Stimulated activated CD8-positive, alpha-beta memory T cell treated with anti-CD3 and anti-CD28 coated beads, Interleukin-2, amount 100 ng/mL, for 48 hours (primary cell): ENCODE data around the gene ADARB2.

Source experiments
- DNase-seq, 2 donors: peaks; one replicate each; pipeline ENCODE4 v3.0.0-alpha.2; 2020; ENCODE audit warnings: low read depth in 2 of 2

ADARB2 gene

GRCh38 chr10:1323951-1324350 is 413.4 kb downstream of the ADARB2 start:
- DNase-seq = no peak

DNA sequence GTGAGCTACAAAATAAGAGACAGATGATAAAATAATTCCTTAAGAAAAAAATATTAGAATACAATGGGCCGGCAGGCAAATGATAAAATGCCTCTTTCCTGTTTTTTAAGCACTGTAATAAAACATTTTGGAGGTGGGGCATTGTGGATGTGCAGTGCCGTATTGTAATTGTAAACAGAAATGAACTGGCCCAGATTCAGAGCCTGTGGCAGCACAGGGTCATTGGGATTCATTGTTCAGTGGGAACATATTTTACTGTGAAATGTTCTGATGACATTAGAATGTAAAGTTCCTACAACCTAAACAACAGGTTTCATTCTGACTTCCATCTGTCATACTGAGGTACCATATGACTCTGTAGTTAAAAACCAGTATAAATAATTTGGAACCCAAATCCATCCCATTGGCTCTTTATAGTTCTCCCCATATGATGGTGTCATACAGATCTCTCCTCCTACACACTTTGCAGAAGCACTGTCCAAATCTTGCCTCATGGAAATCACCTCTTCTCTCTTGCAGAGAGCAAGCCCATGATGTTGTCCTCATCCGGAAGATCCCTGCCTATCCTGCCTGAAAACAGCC is 416.5 kb downstream of the ADARB2 start:
- DNase-seq = no peak

GRCh38 chr10:1316809-1317143 is 420.5 kb downstream of the ADARB2 start:
- no peak for DNase-seq

DNA sequence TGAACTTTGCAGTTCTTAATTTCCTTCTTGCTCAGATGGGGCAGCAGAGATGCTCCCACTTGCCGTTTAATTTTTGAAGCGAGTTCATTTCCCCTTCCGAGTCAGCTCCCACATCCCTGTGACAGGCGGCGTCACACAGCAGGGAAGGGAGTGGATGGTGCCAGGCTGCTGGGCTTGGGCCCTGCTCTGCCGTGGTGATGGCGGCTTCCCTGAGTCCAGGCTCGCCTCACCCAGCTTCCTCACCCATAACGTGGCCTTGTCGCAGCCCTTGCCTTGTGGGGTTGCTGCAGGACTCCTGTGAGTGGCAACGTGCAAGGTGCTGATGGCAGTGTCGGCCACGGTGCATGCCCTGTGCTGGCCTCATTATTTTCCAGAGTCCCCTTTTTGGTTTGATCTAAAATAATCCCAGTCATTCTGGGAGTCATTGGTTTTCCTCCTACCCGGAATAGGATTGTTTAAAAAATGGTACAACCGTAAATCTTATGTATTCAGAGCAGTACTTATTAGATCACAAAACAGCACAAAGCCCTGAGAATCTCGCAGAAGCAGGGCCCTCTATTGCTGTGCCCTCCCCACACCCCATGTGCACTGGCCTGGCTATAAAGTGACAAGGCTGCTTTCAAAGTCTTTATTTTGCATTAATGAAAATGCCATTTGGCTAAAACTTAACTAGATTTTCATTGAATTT is 421.1 kb downstream of the ADARB2 start:
- DNase-seq = no peak

DNA sequence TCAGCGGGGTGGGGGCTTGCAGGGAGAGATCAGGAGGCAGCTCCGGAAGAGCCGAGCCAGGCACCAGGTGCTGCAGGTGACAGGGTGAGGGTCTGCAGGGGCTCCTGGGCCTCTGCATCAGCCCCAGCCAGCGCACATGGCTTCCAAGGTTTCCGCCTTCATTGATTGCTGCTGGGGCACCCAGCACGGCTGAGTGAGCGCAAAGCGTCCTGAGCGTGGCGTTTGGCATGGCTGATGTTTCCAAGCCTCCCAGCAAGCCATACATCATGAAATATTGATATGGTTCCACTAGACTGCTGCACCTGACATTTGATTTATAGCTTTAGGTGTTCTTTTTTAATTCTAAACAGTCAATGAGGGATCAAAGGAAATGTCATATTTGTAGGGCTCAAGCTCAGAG is 422.1 kb downstream of the ADARB2 start:
- no peak for DNase-seq

GRCh38 chr10:1311726-1312125 is 425.6 kb downstream of the ADARB2 start:
- no peak for DNase-seq

DNA sequence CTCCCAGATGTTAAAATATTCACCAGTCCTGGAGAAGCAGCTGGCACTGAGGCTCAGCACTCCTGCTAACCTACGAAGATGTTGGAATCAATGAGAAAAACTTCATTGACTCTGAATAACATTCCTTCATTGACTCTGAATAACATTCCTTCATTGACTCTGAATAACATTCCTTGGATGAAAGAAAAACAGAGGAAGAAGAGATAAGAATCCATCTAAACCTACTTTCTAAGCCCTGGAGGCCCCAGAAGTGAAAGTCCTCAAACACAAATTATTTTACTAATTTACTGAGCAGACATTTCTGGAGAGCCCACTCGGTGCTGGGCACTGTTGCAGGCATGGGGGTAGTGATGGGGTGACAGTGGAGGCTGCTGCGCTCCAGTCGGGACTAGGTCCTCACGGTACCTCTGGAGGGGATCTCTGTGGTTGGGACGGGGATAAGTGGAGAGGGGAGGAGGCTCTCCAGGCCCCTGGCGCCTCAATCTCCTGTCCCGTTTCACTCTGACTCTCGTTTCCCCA is 427.0 kb downstream of the ADARB2 start:
- DNase-seq = no peak

DNA sequence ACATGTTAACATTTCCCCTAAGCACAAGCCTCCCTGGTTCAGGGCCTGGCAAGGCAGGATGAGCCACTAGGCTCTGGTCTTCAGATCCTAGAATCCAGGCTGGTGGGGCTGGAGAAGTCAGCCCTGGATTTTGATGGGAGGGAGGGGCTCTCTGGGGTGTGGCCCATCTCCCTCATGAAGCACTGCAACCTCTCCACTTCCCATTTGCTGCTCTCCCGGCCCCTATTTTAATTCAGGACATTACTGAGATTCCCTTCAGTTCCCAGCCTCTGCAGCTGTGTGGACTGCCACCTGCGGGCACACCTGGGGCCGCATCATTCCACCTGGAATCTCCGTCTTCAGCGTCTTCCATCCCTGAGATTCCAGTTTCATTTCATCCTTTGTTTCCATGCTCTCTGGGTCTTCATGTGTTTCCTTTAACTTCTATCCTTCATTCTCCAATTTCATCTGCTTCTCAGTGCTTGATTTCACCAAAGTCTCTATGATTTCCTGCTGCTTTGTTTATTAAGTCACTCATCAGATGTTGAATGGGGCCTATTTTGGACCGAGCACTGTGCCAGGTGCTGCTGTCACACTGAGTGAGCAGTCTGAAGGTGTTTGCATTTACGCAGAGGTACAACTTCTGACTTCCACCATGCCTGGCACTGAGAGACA is 427.6 kb downstream of the ADARB2 start:
- no peak for DNase-seq

DNA sequence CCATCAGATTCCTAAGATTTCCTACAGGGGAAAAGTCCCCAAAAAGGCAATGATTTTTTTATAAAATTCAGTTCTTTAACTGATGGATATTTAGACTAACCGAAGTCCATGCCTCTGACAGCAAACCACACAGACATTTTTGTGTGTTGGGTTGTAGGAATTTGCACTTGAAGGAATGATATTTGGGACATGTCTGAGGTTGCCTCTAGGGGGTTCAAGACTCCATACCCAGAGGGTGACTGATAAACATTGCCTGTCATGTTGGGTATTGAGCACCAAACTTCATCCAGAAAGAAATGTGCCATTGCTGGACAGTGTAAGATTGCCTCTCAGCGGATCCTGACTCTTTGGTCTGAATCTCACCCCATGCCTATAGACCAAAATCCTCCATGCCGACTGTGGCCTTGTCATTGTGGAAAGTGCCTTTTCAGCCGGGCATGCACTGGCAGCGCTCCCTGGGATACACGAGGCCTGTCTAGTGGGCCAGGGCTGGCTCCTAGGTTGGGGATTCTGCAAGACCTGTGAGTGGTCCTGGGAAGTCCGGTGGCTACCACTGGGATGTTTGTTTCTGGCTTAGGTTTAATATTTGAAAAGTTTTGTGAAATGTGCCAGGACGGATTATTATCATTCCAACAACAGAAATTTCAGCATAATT is 428.2 kb downstream of the ADARB2 start:
- DNase-seq = no peak

- DNase-seq = no peak
Observed at GRCh38 chr10:1308173-1308961, 429.0 kb downstream of the ADARB2 start.

- DNase-seq = no peak
Observed at GRCh38 chr10:1301143-1301542, 436.2 kb downstream of the ADARB2 start.

DNA sequence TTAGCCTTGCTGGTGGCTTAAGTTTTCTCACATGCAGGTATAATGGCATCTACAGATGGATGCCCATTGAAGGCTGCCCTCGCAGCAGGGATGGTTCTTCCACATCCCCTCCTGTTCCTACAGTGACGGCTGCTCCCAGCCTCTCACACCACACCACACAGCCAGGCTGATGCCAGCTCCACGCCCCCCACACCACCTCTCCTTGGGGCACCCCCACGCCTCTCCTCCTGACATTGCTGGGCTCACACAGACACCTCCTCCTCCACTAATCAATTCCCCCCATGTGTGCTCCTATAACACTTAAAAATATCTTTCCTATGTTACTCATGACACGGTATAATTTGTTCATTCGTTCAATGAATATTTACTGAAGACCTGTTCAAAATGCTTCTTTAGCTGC is 437.1 kb downstream of the ADARB2 start:
- DNase-seq = no peak

DNA sequence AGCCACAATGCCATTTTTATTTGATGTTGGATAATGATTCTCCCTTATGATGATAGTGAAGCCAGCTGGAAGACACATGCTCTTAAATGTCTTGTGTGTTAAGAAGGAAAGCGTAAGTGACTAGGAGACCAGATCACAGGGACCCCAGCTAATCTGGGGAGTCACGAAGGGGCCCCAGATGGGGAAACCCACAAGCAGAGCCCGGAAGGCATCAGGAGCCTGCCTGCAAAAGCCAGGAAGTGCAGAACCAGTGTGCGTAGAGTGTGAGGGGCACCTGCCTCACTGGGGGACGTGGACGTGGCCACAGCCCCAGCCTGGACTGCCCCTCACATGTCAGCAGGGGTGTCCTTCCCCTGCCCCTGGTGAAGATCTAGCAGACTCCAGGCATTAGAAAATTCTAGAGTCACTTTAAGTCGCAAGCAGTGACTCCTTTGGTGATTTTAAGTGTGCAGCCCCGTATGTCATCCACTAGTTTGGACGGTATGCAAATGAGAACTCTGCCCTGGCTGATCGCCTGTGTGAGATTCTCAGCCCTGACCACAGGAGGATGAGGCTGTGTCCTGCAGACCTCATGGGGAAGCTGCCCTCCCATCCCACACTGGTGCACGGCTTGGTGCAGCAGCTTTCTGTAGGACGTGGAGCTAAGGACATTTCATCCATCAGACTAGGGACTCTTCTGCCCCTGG is 438.1 kb downstream of the ADARB2 start:
- no peak for DNase-seq

DNA sequence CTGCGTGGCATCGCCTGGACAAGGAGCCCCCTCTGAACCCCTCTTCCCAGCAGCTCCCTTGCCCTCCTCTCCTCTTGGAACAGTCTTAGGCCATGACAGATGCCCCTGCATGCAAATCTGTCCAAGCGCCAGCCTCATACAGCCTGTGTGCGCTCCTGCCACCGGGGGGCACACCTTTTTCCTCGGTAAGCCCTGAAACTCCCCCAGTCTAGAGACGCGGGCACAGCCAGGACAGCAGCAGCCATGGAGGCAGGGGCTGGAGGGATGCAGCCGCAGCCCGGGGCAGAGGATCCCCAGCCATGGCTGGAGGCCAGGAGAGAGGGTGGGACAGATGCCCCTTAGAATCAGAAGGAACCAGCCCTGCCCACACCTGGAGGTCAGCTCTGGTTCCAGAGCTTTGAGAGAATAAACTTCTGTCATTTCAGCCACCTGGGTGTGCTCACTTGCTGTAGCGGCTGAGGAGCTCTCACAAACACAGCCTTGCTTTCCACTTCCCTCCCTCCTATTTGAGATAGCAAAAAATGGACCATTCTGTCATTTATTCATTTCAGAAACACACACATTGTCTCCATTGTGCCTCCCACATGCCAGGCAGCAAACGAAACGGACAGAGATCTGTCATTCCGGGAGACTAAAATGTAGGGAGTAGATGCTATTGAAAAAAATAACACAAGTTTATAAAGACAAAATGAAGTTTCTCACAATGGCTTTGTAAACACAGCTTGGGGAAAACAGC is 439.6 kb downstream of the ADARB2 start:
- DNase-seq = no peak

DNA sequence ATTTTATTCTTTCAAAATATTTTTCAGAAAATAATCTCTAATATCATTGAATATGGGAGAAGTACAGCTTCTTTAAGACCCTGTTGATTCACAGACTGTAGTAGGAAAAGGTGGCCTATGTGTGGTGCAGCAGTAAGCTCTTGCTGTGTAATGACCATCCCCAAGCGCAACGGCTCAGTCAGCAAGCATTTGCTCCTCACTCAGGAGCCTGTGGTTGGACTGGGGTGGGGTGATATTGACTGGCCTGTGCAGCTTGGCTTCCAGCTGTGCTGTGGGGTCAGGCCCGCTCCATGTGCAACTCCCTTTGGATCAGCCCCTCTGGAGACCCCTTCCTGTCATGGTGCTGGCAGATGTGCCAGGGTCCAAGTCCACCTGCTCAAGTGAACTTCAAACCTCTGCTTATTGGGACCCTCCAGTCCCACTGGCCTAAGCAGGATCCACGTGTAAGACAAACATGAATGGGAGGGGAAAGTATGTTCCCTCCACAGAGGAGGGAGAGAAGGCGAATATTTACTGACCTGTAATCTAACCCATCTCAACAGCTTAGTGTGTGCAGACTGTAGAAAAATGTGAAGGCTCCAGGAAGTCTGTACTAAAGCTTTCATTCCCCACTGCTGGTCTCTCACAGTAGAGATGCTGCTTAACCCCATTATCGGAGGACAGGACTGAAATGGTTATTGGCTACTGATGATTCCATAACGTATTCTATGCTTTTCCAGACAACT is 441.4 kb downstream of the ADARB2 start:
- DNase-seq = no peak

GRCh38 chr10:1294748-1295147 is 442.6 kb downstream of the ADARB2 start:
- DNase-seq = no peak

GRCh38 chr10:1293636-1294435 is 443.5 kb downstream of the ADARB2 start:
- no peak for DNase-seq

DNA sequence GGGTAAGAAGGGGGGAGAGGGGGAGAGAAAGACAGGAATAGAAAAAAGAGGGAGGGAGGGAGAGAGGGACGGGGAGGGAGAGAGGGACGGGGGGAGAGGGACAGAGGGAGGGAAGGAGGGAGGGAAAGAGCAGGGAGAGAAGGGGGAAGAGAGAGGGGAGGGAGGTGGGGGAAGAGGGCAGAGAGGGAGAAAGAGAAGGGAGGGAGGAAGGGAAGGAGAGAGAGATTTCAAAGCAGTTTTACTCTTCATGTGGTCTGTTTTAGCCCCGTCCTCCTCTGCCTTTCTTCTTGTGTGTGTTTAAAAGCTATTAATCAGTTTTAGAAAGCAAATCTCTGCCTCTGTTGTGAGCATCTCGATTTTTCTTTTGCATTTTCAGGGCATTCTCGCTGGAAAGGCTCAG is 444.2 kb downstream of the ADARB2 start:
- DNase-seq = no peak

DNA sequence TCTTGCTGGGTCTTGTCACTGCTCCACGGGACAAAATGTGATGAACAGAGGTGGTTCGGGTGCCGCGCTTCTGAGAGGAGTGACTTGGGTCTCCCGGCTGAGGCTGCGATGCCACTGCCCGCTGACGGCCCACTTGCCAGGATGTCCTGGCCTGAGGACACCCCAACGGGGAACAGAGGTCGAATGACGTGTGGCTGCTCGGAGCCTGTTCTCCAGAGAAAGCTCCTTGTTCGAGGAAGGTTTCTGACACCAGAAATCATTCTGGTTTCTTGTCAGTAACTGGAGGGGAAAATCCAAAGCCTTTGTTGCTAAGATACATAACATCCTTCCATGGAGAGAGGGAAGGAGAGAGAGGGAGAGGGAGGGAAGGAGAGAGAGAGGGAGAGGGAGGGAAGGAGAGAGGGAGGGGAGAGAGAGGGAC is 444.7 kb downstream of the ADARB2 start:
- DNase-seq = no peak
